Pancreas (tissue), 10 donors: ENCODE data around the gene TFF2. TPM values are rescaled to one million over a fixed set of nuclear protein-coding genes. Genes with fewer than 3 reads are reported as not detected.

Source experiments
- ATAC-seq, 4 donors: fragments of 200-7000 bp; cut with Tn5 transposase; one replicate each; pipeline versions ENCODE4 v1.8.0 to v1.9.1; 2020; ENCODE audit warnings: mild to moderate bottlenecking in 4 of 4, moderate library complexity in 4 of 4
- DNase-seq, 6 donors: peaks; one replicate each; pipeline ENCODE4 v3.0.0-alpha.2; 2020
- FAIRE-seq: peaks from 2 replicates; lab custom pipeline; 2012; peaks lifted over from hg19 to GRCh38; lab: Jason Lieb, UNC
- H3K27ac ChIP-seq, 4 donors: fragments of 200-600 bp; sonication (generic); 1 replicate in 3 of 4; 2 replicates in 1 of 4; pipeline versions ENCODE4 v1.5.0 to v1.8.0; 2020
- H3K27me3 ChIP-seq, 4 donors: fragments of 200-600 bp; one replicate each; pipeline ENCODE4 v1.8.0; 2021
- H3K36me3 ChIP-seq, 3 donors: fragments of 200-600 bp; sonication (generic) in 1 of 3; one replicate each; pipeline versions ENCODE4 v1.5.0 to v1.8.0; 2020 to 2021
- H3K4me1 ChIP-seq, 3 donors: fragments of 200-600 bp; one replicate each; pipeline ENCODE4 v1.8.0; 2021
- H3K4me3 ChIP-seq, 4 donors: fragments of 200-600 bp; sonication (generic) in 2 of 4; one replicate each; pipeline versions ENCODE4 v1.5.0 to v1.8.0; 2020 to 2021
- H3K9me3 ChIP-seq, 4 donors: fragments of 200-600 bp; one replicate each; pipeline ENCODE4 v1.8.0; 2021
- CTCF ChIP-seq, 4 donors: fragments of 200-600 bp; sonication (generic) in 3 of 4; IDR thresholded peaks; one replicate each; pipeline versions ENCODE4 v1.5.0 to v1.8.0; 2021; ENCODE audit warnings: antibody characterized with exemption in 4 of 4
- WGBS, 2 donors: extraction: QIAGEN DNeasy Blood & Tissue Kit; methylation state at CpG; one replicate each; pipeline ENCODE4 v1.1.7; 2013; 5-methylcytosine and 5-hydroxymethylcytosine counted together
- intact Hi-C, 3 donors: fragments of 100-400 bp; cut with DNase I; formaldehyde crosslinking; loops; one replicate each; pipeline versions ENCODE4 v1.11.1 to v1.14.2; 2022
- polyA plus RNA-seq, 2 donors: library from polyadenylated mRNA; stranded (reverse); fragments of 200-250 nt; gene quantifications; one replicate each; pipeline ENCODE4 v1.2.3, GENCODE V29; 2013
- total RNA-seq, 6 donors: library from RNA; stranded (reverse); fragmentation: NEBNext Ultra II Directional in 4 of 6; extraction: Animal tissue kit (Norgen Biotek cat#: 25700) in 4 of 6; gene quantifications; one replicate each; pipeline versions ENCODE4 v1.2.1 to v1.2.4, GENCODE V29; 2021 to 2023
- donor health status: healthy with polysubstance abuse.
- donor health status: DM: no; HTN: no; CAD: no; lungs with moderate emphysema.
- donor health status: DM: no; HTN: no; CAD: no.
- donor health status: control.
- donor health status: control.
- donor health status: Bipolar disorder and iron deficiency.
- donor health status: DM: yes; HTN: yes; CAD: no.
- donor health status: DM: no; HTN: no; CAD: no.
- donor health status: DM: no; HTN: no; CAD: no.
- donor health status: DM: yes; HTN: yes; CAD: no.

TFF2 gene
- total and polyA plus RNA-seq, 8 donors, result 0.28 to 19.6 (median 1.7) TPM

DNA sequence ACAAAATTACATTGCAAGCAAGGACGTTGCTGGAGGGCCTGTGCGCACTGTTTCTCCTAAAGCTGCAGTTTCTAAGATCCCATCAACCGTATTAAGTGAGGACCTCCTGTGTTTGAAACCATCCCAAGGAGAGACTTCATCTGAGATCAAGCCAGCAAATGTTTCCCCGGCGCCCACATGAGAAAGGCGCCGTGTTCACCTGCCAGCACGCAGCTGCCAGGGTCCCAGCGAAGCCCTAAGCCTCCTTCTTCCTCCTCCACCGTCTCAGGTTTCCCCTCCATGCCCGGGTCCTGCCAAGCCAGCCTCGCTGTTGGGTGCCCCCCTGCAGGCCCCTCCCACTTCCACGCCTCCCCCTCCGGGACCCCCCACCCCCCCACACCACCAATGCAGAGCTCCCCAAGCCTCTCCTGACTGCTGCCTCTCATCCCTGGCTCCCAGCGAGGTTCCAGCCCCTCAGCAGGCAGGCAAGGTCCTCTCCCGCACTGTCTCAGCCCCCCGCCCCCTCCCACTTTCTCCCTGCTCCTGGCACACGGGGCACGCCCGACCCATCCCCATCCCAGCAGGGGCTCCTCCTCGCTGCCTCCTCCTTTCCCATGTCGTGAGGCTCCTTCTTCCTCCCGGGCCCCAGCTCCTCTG lies 24.2 kb upstream of the TFF2 start:
- ATAC-seq, result no peak
- no peak for FAIRE-seq
- Histone ChIP-seq H3K27me3 (no peaks in the 10 kb centered on the region), H3K27ac (no peak overlapping the region), H3K4me3 (no peak overlapping the region), H3K9me3 (no peaks in the 10 kb centered on the region), H3K36me3 (no peaks in the 10 kb centered on the region), H3K4me1 (no peaks in the 10 kb centered on the region)
- DNase-seq, result peak in 1 of 6 donors; percentile 38
- 42 to 65% methylated on average over 21 to 23 of the region's 23 CpGs for WGBS, 2 donors
- TF ChIP-seq CTCF (IDR thresholded peaks at IDR 0.05), result no peak
- intact Hi-C loops, result no loop called here

- no peaks in the 10 kb centered on the region for H3K4me1 ChIP-seq
- ATAC-seq (no peak), FAIRE-seq (no peak), DNase-seq (no peak)
- H3K27ac ChIP-seq, result no peak overlapping the region
- intact Hi-C loops, result no loop called here
- no peaks in the 10 kb centered on the region for H3K9me3 ChIP-seq
- no peak overlapping the region for H3K4me3 ChIP-seq
- no peaks in the 10 kb centered on the region for H3K27me3 ChIP-seq
- WGBS, 2 donors, result 73 to 86% methylated on average over 7 of the region's 7 CpGs
- H3K36me3 ChIP-seq, result no peaks in the 10 kb centered on the region
- no peak for TF ChIP-seq CTCF (IDR thresholded peaks at IDR 0.05)
Measured at GRCh38 chr21:42374457-42374856, 23.7 kb upstream of the TFF2 start.

GRCh38 chr21:42373908-42374455 lies 23.2 kb upstream of the TFF2 start:
- intact Hi-C loops, result no loop called here
- WGBS, 2 donors, result 83 to 90% methylated on average over 16 of the region's 16 CpGs
- ATAC-seq (no peak), DNase-seq (no peak), FAIRE-seq (no peak)
- no peaks in the 10 kb centered on the region for H3K9me3 ChIP-seq
- no peak overlapping the region for H3K27ac ChIP-seq
- no peaks in the 10 kb centered on the region for H3K36me3 ChIP-seq
- no peaks in the 10 kb centered on the region for H3K27me3 ChIP-seq
- H3K4me1 ChIP-seq, result no peaks in the 10 kb centered on the region
- TF ChIP-seq CTCF (IDR thresholded peaks at IDR 0.05), result no peak
- no peak overlapping the region for H3K4me3 ChIP-seq

GRCh38 chr21:42373196-42373907 lies 22.6 kb upstream of the TFF2 start:
- no peak for TF ChIP-seq CTCF (IDR thresholded peaks at IDR 0.05)
- no peaks in the 10 kb centered on the region for H3K36me3 ChIP-seq
- no peak overlapping the region for H3K27ac ChIP-seq
- H3K4me1 ChIP-seq, result no peaks in the 10 kb centered on the region
- WGBS, 2 donors, result 81 to 88% methylated on average over 25 of the region's 25 CpGs
- H3K27me3 ChIP-seq, result no peaks in the 10 kb centered on the region
- H3K9me3 ChIP-seq, result no peaks in the 10 kb centered on the region
- intact Hi-C loops, result no loop called here
- no peak for FAIRE-seq
- peak in 1 of 6 donors; percentile 42 for DNase-seq
- no peak for ATAC-seq
- no peak overlapping the region for H3K4me3 ChIP-seq
